Fibroblast of upper back skin (primary cell): ENCODE data around the gene TNC.

Experiments used
- DNase-seq: peaks from one replicate; pipeline ENCODE4 v3.0.0-alpha.2; 2013

TNC gene

DNA sequence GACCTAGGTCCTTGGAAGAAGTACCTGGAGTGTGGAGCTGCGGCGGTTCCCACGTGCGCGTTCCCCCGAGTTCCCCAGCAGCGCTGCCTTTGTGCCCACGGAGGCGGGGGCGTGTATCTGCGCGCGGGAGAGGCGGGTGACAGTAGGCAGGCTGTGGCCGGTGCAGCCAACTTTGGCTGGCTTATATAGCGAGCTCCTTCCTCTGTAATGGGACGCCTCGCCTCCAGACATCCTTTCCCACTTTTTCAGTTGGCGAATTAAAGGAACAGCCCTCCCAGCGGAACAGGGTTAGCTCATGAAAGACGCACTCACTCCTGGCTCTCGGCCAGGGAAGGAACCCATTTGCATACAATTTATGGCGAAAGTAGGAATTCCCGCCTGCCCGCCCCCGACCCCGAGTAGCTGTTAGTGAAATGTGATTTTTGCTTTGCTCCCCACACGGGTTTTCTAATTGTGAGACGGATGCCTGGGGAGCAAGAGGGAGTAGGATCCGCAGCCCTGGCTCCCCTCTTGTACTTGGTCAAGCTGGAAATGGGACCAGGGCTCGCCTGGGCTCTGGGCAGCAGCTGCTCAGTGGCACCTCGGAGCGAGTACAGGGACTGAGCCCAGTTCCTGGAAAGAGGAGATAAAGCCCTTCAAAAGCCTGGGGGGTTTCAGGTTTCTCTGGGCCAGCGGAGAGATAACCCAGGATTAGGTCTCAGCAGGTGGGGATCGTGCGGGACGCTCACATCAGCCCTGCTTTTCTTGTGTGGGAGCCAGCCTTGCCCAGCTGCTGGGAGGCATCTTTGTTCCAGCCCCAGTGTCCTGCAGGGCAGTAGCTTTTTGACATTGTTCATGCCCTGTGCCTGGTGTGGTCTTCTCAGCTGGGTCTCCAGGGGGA lies at the start of gene TNC:
Gene TNC, minus strand, starts transcription at position 159 of the 880 bp plus-strand sequence. CDS start 27,139 bp downstream, outside the sequence.
- DNase-seq = peak; percentile 97

- peak; percentile 98 for DNase-seq
These were observed 49.2 kb upstream of the TNC start for GRCh38 chr9:115167175-115167574.

- DNase-seq = no peak
These were observed 47.3 kb upstream of the TNC start for GRCh38 chr9:115165233-115165632.

DNA sequence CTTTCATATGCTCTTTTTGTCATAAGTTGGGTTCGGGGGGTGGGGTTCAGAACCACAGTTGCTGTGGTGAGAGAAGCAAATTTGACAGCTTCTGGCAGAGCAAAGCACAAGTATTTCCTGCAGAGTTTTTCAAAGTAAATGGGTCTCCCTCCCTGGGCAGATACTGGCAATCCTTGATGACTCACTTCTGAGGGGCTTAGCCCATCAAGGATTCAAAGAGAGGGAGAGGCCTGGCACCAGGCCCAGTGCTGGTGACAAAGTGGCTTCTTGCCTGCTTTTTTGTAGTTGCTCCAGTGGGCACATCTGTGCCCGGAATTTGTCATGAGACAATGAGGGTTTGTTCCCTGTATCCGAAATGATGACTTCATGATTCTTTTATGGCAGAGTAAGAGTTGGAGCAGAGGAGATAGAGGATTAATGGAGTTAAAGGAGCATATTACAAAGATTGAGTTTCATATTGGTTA lies 46.6 kb upstream of the TNC start:
- peak; percentile 73 for DNase-seq

- no peak for DNase-seq
These were observed 45.0 kb upstream of the TNC start for GRCh38 chr9:115162946-115163345.

DNA sequence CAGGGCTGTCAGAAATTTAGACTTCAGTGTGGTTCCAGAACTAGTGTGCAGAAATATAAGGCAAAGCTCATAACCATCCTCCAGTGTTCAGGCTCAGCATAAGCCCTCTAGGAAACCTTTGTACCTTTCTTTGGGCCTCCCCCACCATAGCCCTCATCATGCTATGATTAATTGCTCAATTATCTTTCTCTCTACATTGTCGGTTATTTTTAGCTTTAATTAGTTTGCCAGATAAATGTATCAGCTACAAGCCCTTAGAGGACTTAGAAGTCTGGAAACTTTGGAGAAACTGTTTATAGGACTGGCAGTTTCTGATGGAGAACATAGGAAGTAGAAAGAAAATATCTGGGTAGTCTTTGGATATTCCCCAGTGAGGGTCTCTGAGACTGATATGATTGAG lies 43.5 kb upstream of the TNC start:
- DNase-seq = no peak

DNA sequence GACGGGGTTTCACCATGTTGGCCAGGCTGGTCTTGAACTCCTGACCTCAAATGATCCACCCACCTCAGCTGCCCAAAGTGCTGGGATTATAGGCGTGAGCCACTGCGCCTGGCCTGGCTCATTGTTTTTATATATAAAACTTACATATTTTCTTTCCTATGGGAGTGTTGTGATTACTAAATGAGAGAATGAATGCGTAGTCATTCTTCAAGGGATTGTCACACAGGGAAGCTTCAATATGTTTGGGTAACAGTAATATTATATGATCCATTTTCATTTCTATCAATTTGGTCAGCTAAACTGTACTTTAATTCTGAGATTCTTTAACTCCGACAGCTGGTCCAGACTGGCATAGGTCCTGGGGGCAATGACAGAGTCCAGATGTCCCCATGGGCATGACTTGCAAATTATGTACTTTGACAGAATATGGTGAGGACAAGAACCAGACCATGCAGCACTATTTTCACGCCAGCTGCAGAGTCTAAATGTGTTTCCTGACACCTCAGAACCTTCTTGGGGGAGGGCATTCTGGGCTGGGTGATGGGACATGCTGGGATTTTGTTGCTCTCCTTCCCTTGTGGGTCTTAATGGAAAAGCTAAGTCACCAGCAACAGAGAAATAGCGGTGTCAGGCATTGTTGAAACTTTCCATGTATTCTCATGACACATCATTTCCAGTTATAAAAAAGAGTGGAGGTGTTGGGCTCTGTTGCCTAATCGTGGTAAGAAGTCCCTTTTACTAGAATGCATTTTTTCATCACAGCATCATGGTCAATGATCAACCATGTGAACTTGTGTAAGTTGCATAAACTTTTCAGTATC lies 40.9 kb upstream of the TNC start:
- DNase-seq = peak; percentile 82

DNA sequence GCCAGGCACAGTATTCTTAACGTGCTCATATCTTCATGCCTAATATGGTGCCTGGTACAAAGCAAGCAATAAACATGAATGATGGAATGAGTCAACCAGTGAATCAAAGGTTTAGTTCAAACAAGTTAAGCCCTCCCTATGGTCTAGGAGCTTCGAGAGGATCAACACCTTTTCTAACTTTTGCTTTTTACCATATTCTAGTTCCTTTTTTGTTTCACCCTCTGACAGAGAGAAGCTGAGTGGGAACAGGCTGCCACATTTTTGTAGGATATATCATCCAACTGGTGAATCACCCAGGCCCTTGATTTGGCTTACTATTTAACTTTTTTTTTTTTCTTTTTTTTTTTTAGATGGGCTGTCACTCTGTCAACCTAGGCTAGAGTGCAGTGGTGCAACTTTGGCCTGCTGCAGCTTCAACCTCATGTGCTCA lies 39.3 kb upstream of the TNC start:
- DNase-seq = peak; percentile 93

- no peak for DNase-seq
These were observed 37.1 kb upstream of the TNC start for GRCh38 chr9:115155037-115155436.

GRCh38 chr9:115154617-115155016 lies 36.7 kb upstream of the TNC start:
- DNase-seq = no peak

DNA sequence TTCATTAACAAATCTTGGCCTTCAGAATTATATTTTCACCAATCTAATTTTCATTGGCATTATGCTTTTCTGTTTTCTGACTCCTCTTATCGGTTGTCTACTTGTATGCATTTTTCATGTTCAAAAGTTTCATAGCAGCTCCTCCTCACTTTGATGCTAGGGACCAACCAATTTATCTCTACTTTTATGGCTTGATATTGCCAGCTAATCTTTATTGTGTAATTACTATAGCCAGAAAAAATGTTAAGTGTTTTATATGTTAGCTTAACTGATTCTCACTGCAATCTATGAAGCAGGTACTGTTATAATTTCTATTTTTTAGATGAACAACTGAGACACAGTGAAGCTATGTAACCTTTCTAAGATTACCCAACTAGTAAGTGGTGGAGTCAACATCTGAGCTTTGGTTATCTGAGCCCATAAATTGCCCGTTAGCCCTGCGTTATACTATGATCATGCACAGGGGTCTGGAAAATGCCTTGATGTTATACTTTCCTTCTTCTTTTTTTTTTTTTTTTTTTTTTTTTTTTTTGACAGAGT lies 34.4 kb upstream of the TNC start:
- no peak for DNase-seq

DNA sequence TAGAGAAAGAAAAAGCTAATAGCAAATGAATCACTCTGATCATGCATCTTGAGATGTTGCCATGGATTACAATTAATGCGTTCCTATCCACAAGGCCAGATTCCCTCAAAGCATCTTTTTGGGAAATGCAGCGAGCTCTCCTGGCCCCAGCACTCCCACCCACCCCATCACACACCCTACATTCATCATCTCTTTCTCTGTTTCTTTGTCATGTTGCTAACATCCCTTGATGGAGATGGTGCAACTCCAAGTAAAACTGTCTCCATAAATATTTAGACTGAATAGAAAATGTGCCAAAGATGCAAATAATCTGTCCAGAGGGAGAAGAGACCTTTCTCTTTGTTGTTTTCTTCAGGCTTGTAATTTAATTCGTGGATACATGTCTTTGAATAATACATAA lies 30.8 kb upstream of the TNC start:
- peak; percentile 35 for DNase-seq

DNA sequence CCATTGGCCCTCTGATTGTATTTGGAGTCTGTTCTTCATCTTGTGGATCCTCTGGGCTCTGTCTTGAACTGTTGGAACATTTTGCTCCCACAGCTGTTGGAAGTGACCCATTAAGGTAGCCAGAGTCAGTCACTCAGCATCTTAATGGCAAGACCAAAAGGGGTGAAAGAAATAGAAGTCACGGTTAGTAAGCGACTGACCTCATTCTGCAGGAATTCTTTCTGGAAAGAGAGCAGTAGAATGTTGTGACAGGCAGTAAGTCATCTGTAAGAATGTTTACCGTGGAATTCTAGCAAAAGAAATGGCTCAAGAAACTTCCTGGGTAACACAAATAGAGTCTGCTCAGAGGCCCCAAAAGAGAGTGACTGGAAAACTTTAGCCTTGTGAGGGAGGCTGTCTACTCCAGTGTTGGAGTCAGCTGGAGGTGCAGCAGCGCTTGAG lies 28.6 kb upstream of the TNC start:
- peak; percentile 95 for DNase-seq

DNA sequence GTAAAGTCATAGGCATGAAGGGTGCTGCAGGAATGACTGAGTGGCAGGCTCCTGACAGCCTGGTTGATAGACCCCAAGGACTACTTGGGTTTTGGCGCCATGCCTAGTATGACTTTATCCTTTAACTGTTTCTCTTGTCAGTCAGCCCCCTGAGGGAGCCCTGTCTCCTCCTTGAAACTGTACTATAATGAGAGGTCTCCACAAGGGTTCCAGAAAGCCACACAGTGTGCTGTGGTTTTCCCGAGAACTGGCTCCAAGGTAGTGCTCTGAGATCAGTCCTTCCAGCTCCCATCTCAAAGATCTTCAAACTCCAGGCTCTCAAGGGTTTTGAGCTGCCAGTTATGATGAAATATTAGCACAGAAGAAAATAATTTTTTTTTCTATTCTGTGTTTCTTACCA lies 26.7 kb upstream of the TNC start:
- DNase-seq = peak; percentile 95

DNA sequence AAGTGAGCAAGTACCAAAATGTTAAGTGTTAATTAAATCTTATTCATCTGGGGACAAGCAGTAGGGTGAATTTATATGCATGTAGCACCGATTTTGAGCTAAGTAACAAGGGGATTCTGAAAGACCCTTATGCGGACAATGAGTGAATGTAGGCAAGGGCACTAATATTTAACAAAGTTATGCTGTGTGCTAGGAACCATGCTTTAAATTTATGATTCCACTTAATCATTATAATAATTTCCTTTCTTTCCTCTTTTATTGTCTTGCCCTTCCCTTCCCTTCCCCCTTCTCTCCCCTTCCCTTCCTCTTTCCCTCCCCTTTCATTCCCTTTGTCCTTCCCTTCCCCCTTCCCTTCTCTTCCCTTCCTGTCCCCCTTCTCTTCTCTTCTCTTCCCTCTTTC lies 25.7 kb upstream of the TNC start:
- no peak for DNase-seq

DNA sequence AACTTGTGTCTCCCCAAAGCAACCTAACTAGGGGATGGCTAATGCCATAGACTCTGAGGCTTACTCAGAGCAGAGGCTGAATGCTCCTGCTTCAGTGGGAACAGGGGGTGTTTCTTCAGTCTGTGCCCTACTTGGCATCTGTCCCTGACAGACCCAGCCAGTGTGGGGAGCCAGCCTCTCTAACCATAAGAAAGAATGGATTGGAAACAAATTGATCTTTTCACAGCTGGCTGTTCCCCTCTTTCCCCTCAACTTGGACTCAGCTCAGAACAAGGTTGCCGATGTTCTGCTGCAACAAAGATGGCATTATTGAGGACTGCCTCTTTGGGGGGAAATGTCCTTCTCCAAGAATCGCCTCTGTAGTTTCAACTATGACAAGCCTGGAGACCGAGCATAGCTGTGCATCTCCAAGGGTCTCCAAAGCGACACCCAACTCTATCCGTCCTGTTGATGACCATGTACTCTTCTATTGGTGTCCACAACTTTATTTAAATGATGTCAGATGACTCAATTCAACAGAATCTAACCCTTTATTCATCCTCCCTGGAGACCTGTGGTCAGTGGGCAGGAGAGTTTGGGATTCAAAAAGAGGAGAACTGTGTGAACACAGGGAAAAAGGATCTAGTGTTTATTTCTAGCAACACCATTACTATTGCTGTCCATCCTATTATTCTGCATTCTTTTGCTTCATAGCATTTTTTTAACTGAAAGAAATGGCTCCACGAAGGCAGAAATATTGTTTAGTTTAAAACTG lies 24.7 kb upstream of the TNC start:
- DNase-seq = peak; percentile 85

DNA sequence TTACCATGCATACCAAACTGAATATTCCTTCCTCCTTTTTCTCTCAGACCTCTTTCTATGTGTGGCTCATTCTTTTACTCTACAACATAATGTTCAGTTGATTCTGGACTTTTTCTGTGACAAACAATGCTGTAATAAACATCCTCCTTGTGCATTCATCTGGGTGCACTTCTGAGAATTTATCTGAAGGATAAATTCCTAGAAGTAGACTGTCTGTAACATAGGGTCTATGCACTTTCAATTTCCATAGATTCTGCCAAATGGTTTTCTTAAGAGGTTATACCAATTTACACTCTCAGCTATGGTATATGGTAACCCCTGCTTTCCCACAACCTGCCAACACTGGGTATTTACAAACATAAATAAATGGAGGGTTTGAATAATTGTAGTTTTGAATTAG lies 24.1 kb upstream of the TNC start:
- DNase-seq = no peak

- no peak for DNase-seq
These were observed 23.7 kb upstream of the TNC start for GRCh38 chr9:115141612-115142011.

DNA sequence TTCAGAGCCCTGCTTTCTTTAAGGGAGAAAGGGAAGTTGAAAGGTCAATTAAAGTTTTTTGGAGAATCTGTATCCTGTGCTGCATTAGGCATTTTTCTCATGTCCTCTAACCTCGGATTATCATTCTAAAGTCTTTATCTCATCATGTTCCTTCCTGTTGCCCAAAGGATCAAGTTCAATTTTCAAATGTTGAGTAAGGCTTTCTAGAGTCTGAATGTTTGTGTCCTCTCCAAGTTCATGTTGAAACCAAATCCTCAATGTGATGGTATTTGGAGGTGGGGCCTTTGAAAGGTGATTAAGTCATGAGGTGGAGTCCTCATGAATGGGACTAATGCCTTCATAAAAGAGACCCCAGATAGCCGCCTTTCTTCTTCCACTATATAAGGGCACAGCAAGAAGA lies 20.2 kb upstream of the TNC start:
- no peak for DNase-seq

GRCh38 chr9:115137526-115137925 lies 19.6 kb upstream of the TNC start:
- DNase-seq = no peak

- peak; percentile 89 for DNase-seq
These were observed 18.1 kb upstream of the TNC start for GRCh38 chr9:115135821-115136778.

GRCh38 chr9:115134941-115135340 lies 17.0 kb upstream of the TNC start:
- DNase-seq = no peak
